OCI-LY3 (cell line): ENCODE measurements around the gene DOCK8.
"Not testable (repeated sequence)": the region's sequence is repeated elsewhere in the genome, so short reads cannot be mapped to it uniquely, and the experiment has no call there.

Source experiments
- H2AFZ ChIP-seq: fragments of 200-600, 300-600 bp; shearing (Covaris generic); 2 replicates; pipeline ENCODE4 v1.6.0; 2014; ENCODE audit warnings: antibody characterized with exemption, low read depth, low read length
- H3K27ac ChIP-seq: fragments of 200-600, 300-600 bp; sonication (generic); 2 replicates; pipeline ENCODE4 v1.5.1; 2014; ENCODE audit warnings: mild to moderate bottlenecking, low read length, moderate library complexity, mixed read lengths
- H3K27me3 ChIP-seq: fragments of 200-600, 300-600 bp; sonication (generic); 2 replicates; pipeline ENCODE4 v1.6.1; 2014; ENCODE audit warnings: low read depth, low read length, mixed read lengths
- H3K36me3 ChIP-seq: fragments of 200-600, 300-600 bp; sonication (generic); replicated peaks from 2 replicates; pipeline ENCODE3; 2014; ENCODE audit warnings: low read depth, low read length, mixed read lengths
- H3K4me1 ChIP-seq: fragments of 300-600, 200-600 bp; sonication (generic); 2 replicates; pipeline ENCODE4 v1.6.1; 2014; ENCODE audit warnings: low read length, mixed read lengths
- H3K4me2 ChIP-seq: fragments of 200-600, 300-600 bp; sonication (generic); 2 replicates; pipeline ENCODE4 v1.6.1; 2014; ENCODE audit warnings: low read length, mixed read lengths
- H3K4me3 ChIP-seq: fragments of 300-600, 200-600 bp; sonication (generic); 2 replicates; pipeline ENCODE4 v1.5.1; 2014; ENCODE audit warnings: antibody characterized with exemption, mild to moderate bottlenecking, low read length, moderate library complexity
- H3K79me2 ChIP-seq: fragments of 300-600, 200-600 bp; shearing (Covaris generic); 2 replicates; pipeline ENCODE4 v1.6.1; 2014; ENCODE audit warnings: mild to moderate bottlenecking, low read length, mixed read lengths
- H3K9ac ChIP-seq: fragments of 300-600, 200-600 bp; shearing (Covaris generic); 2 replicates; pipeline ENCODE4 v1.6.0; 2014; ENCODE audit warnings: mild to moderate bottlenecking, low read length, moderate library complexity
- H3K9me3 ChIP-seq: fragments of 200-600, 300-600 bp; shearing (Covaris generic); 2 replicates; pipeline ENCODE4 v1.6.1; 2014; ENCODE audit warnings: low read length, mixed read lengths; ENCODE audit not compliant: insufficient read depth
- H4K20me1 ChIP-seq: fragments of 200-600, 300-600 bp; sonication (generic); 2 replicates; pipeline ENCODE4 v1.6.1; 2016; ENCODE audit warnings: low read length, mixed read lengths; ENCODE audit not compliant: insufficient read depth
- CTCF ChIP-seq: fragments of 200-600, 300-600 bp; sonication (generic); IDR thresholded peaks from 2 replicates; pipeline ENCODE4 v1.5.1; 2014; ENCODE audit warnings: antibody characterized with exemption, low read length, low read depth
- EZH2phosphoT487 ChIP-seq: fragments of 200-600 bp; shearing (Covaris generic); IDR thresholded peaks from 2 replicates; pipeline ENCODE4 v1.6.1; 2018; ENCODE audit warnings: antibody characterized with exemption, mixed run types, low read depth

DOCK8 gene

GRCh38 chr9:212297-212696, 2.4 kb upstream of the DOCK8 start:
- Histone ChIP-seq H3K9me3 (no peaks in the 10 kb centered on the region), H3K79me2 (no peaks in the 10 kb centered on the region), H2AFZ (no peak overlapping the region), H3K4me2 (peak overlapping the region; percentile 27; the same call in 1 of the 2 replicates), H3K36me3 (no peaks in the 10 kb centered on the region), H4K20me1 (no peaks in the 10 kb centered on the region), H3K27ac (no peak overlapping the region), H3K4me1 (peaks cover 20% of the 10 kb centered on the region), H3K4me3 (no peak overlapping the region), H3K27me3 (0 out of 2 replicates have a peak, but pooled peaks cover 10% of the 10 kb centered on the region), H3K9ac (no peak overlapping the region)
- TF ChIP-seq EZH2phosphoT487, result no peak
- TF ChIP-seq CTCF, result no peak

GRCh38 chr9:213901-214300, 764 bp upstream of the DOCK8 start:
- H3K27me3 ChIP-seq, H2AFZ ChIP-seq, H3K9ac ChIP-seq: not testable (repeated sequence)

GRCh38 chr9:214351-214647, 366 bp upstream of the DOCK8 start:
- Histone ChIP-seq H3K27ac (no peak overlapping the region), H3K4me1 (peaks cover 20% of the 10 kb centered on the region), H3K79me2 (no peaks in the 10 kb centered on the region), H3K36me3 (no peaks in the 10 kb centered on the region), H3K9ac (peak overlapping the region; percentile 78), H3K4me3 (peak overlapping the region; percentile 89), H3K4me2 (peak overlapping the region; percentile 92), H4K20me1 (no peaks in the 10 kb centered on the region), H2AFZ (peak overlapping the region; percentile 92), H3K27me3 (0 out of 2 replicates have a peak, but pooled peaks cover 10% of the 10 kb centered on the region), H3K9me3 (no peaks in the 10 kb centered on the region)
- no peak for TF ChIP-seq CTCF
- TF ChIP-seq EZH2phosphoT487, result no peak

More at GRCh38 chr9:213901-214300, 764 bp upstream of the DOCK8 start:
- H4K20me1 ChIP-seq, H3K36me3 ChIP-seq, H3K9me3 ChIP-seq, H3K79me2 ChIP-seq, H3K27ac ChIP-seq: not testable (repeated sequence)
- H3K4me3 ChIP-seq, result peak overlapping the region; percentile 89
- peaks cover 20% of the 10 kb centered on the region for H3K4me1 ChIP-seq
- peak overlapping the region; percentile 92 for H3K4me2 ChIP-seq

GRCh38 chr9:215631-216155, 1.0 kb downstream of the DOCK8 start:
- no peaks in the 10 kb centered on the region for H3K9me3 ChIP-seq
- no peaks in the 10 kb centered on the region for H3K36me3 ChIP-seq
- H3K27ac ChIP-seq, result no peak overlapping the region
- no peaks in the 10 kb centered on the region for H3K79me2 ChIP-seq
- TF ChIP-seq EZH2phosphoT487, result no peak
- no peaks in the 10 kb centered on the region for H4K20me1 ChIP-seq
- H3K4me1 ChIP-seq, result peaks cover 20% of the 10 kb centered on the region
- peak overlapping the region; percentile 92 for H3K4me2 ChIP-seq
- H3K9ac ChIP-seq, result peak overlapping the region; percentile 78
- H3K27me3 ChIP-seq, result 0 out of 2 replicates have a peak, but pooled peaks cover 10% of the 10 kb centered on the region
- peak overlapping the region; percentile 92 for H2AFZ ChIP-seq
- H3K4me3 ChIP-seq, result peak overlapping the region; percentile 89

- no peak overlapping the region for H3K4me3 ChIP-seq
Measured at GRCh38 chr9:216866-217265, 2.2 kb downstream of the DOCK8 start.

More at GRCh38 chr9:216866-217265, 2.2 kb downstream of the DOCK8 start:
- H2AFZ ChIP-seq, result no peak overlapping the region
- no peak overlapping the region for H3K9ac ChIP-seq
- H4K20me1 ChIP-seq, result no peaks in the 10 kb centered on the region
- H3K36me3 ChIP-seq, result no peaks in the 10 kb centered on the region
- H3K27ac ChIP-seq, result no peak overlapping the region
- H3K27me3 ChIP-seq, result 0 out of 2 replicates have a peak, but pooled peaks cover 10% of the 10 kb centered on the region
- peaks cover 19% of the 10 kb centered on the region for H3K4me1 ChIP-seq
- no peaks in the 10 kb centered on the region for H3K9me3 ChIP-seq
- H3K79me2 ChIP-seq, result no peaks in the 10 kb centered on the region
- H3K4me2 ChIP-seq, result no peak overlapping the region
- TF ChIP-seq EZH2phosphoT487 (no peak), CTCF (no peak)
